IMR-90 (cell line): ENCODE measurements around the gene ALPI. TPM values are rescaled to one million over a fixed set of nuclear protein-coding genes. Genes with fewer than 3 reads are reported as not detected.

ENCODE experiments used
- ATAC-seq: fragments of 200-7000 bp; cut with Tn5 transposase; 2 replicates; pipeline ENCODE4 v1.9.1; 2020; ENCODE audit warnings: low read depth, mild to moderate bottlenecking, moderate library complexity
- BruUV-seq: library from RNA; stranded (reverse); fragments of 400-500 nt; replicated peaks from 2 replicates; lab custom pipeline; 2021; lab: Mats Ljungman, UMichigan
- CTCF ChIA-PET: fragments of 300-600 bp; formaldehyde crosslinking; extraction: SDS; loops from one replicate; lab custom pipeline; 2021; ENCODE audit warnings: antibody characterized with exemption; lab: Yijun Ruan, JAX
- POLR2A ChIA-PET: fragments of 300-600 bp; sonication (Branson Sonifier 250); formaldehyde crosslinking; loops from one replicate; lab custom pipeline; 2022; ENCODE audit warnings: antibody characterized with exemption; ENCODE audit not compliant: unreplicated experiment; lab: Charles Lee
- DNase-seq: peaks from one replicate; pipeline ENCODE4 v3.0.0; 2013
- H2AFZ ChIP-seq: replicated peaks from 2 replicates; pipeline ENCODE3; 2013; ENCODE audit warnings: low read length, mild to moderate bottlenecking; ENCODE audit not compliant: poor library complexity
- H2AK5ac ChIP-seq: 2 replicates; pipeline ENCODE4 v1.6.1; 2013; ENCODE audit warnings: low read depth, low read length, inconsistent platforms
- H2AK9ac ChIP-seq: replicated peaks from 2 replicates; pipeline ENCODE3; 2013; ENCODE audit warnings: mild to moderate bottlenecking, low read depth, low read length, moderate library complexity; ENCODE audit not compliant: poor library complexity
- H2BK120ac ChIP-seq: 2 replicates; pipeline ENCODE4 v1.6.1; 2013; ENCODE audit warnings: low read depth, low read length, inconsistent platforms
- H2BK15ac ChIP-seq: 3 replicates; pipeline ENCODE4 v1.6.1; 2013; ENCODE audit warnings: low read depth, low read length, inconsistent platforms
- H2BK20ac ChIP-seq: 2 replicates; pipeline ENCODE4 v1.6.1; 2013; ENCODE audit warnings: low read depth, mild to moderate bottlenecking, inconsistent platforms, low read length, moderate library complexity
- H2BK5ac ChIP-seq: 2 replicates; pipeline ENCODE4 v1.6.1; 2013; ENCODE audit warnings: mild to moderate bottlenecking, low read depth, low read length, inconsistent platforms; ENCODE audit not compliant: poor library complexity, severe bottlenecking
- H3K14ac ChIP-seq: replicated peaks from 2 replicates; pipeline ENCODE4 v1.6.1; 2013; ENCODE audit warnings: low read depth, low read length, inconsistent platforms
- H3K18ac ChIP-seq: 2 replicates; pipeline ENCODE4 v1.6.1; 2013; ENCODE audit warnings: low read depth, low read length, control low read depth
- H3K23ac ChIP-seq: 2 replicates; pipeline ENCODE4 v1.6.1; 2013; ENCODE audit warnings: low read depth, low read length, inconsistent platforms
- H3K27ac ChIP-seq: 2 replicates; pipeline ENCODE4 v1.5.1; 2013; ENCODE audit warnings: mild to moderate bottlenecking, control low read depth, low read length; ENCODE audit not compliant: insufficient read depth
- H3K27me3 ChIP-seq: 2 replicates; pipeline ENCODE4 v1.6.1; 2013; ENCODE audit warnings: low read length; ENCODE audit not compliant: control insufficient read depth, insufficient read depth
- H3K36me3 ChIP-seq: 2 replicates; pipeline ENCODE4 v1.6.1; 2013; ENCODE audit warnings: low read length, mixed read lengths; ENCODE audit not compliant: control insufficient read depth, insufficient read depth
- H3K4ac ChIP-seq: 2 replicates; pipeline ENCODE4 v1.6.1; 2013; ENCODE audit warnings: low read depth, low read length, inconsistent platforms
- H3K4me1 ChIP-seq: 2 replicates; pipeline ENCODE4 v1.6.1; 2013; ENCODE audit warnings: low read length, mixed read lengths; ENCODE audit not compliant: control insufficient read depth, insufficient read depth
- H3K4me2 ChIP-seq: 2 replicates; pipeline ENCODE4 v1.6.1; 2013; ENCODE audit warnings: low read depth, mild to moderate bottlenecking, control low read depth, low read length, moderate library complexity
- H3K4me3 ChIP-seq: 2 replicates; pipeline ENCODE4 v1.5.1; 2013; ENCODE audit warnings: low read depth, mild to moderate bottlenecking, control low read depth, low read length, moderate library complexity; ENCODE audit not compliant: insufficient read depth
- H3K56ac ChIP-seq: 2 replicates; pipeline ENCODE4 v1.6.1; 2013; ENCODE audit warnings: low read length, inconsistent platforms; ENCODE audit not compliant: insufficient read depth; ENCODE audit errors: extremely low read depth
- H3K79me1 ChIP-seq, 2 experiments: 2 replicates each; pipeline ENCODE4 v1.6.1; 2013; ENCODE audit warnings: low read length in 2 of 2, inconsistent platforms in 1 of 2, low read depth in 1 of 2
- H3K9ac ChIP-seq: 2 replicates; pipeline ENCODE4 v1.6.1; 2013; ENCODE audit warnings: low read depth, low read length, control low read depth
- H3K9me1 ChIP-seq: 2 replicates; pipeline ENCODE4 v1.6.1; 2013; ENCODE audit warnings: low read length, inconsistent platforms; ENCODE audit not compliant: insufficient read depth
- H3K9me3 ChIP-seq: 2 replicates; pipeline ENCODE4 v1.6.1; 2013; ENCODE audit warnings: low read length; ENCODE audit not compliant: control insufficient read depth, insufficient read depth
- H4K20me1 ChIP-seq: 2 replicates; pipeline ENCODE4 v1.6.1; 2013; ENCODE audit warnings: low read length, inconsistent platforms; ENCODE audit not compliant: insufficient read depth
- H4K5ac ChIP-seq: 2 replicates; pipeline ENCODE4 v1.6.1; 2013; ENCODE audit warnings: mild to moderate bottlenecking, low read depth, low read length, control low read depth
- H4K8ac ChIP-seq, 2 experiments: 2 replicates each; pipeline ENCODE4 v1.6.1; 2013; ENCODE audit warnings: low read depth in 2 of 2, low read length in 2 of 2, control low read depth in 1 of 2, inconsistent platforms in 1 of 2
- H4K91ac ChIP-seq: 2 replicates; pipeline ENCODE4 v1.6.1; 2013; ENCODE audit warnings: low read depth, low read length, inconsistent platforms; ENCODE audit not compliant: insufficient read depth
- BHLHE40 ChIP-seq: fragments of 150-350 bp; IDR thresholded peaks from 2 replicates; pipeline ENCODE4 v1.6.1; 2016; ENCODE audit warnings: mild to moderate bottlenecking, low read depth, low read length
- CEBPB ChIP-seq: IDR thresholded peaks from 2 replicates; pipeline ENCODE4 v1.6.1; 2012; ENCODE audit warnings: low read depth, low read length, improper control_type of control experiment
- CHD1 ChIP-seq: IDR thresholded peaks from 2 replicates; pipeline ENCODE4 v1.6.1; 2012; ENCODE audit warnings: low read depth, low read length, improper control_type of control experiment
- CTCF ChIP-seq: conservative IDR thresholded peaks from 2 replicates; pipeline ENCODE4 v1.5.1; 2012; ENCODE audit warnings: mild to moderate bottlenecking, low read depth, low read length, improper control_type of control experiment
- ELK1 ChIP-seq: fragments of 150-350 bp; IDR thresholded peaks from 2 replicates; pipeline ENCODE4 v1.6.1; 2016; ENCODE audit warnings: low read depth, mild to moderate bottlenecking, low read length, moderate library complexity, borderline replicate concordance
- FOS ChIP-seq: fragments of 150-350 bp; IDR thresholded peaks from 2 replicates; pipeline ENCODE4 v1.6.1; 2016; ENCODE audit warnings: low read depth, low read length
- MAFK ChIP-seq: IDR thresholded peaks from 2 replicates; pipeline ENCODE4 v1.6.1; 2012; ENCODE audit warnings: low read depth, low read length, improper control_type of control experiment
- MAZ ChIP-seq: IDR thresholded peaks from 2 replicates; pipeline ENCODE4 v1.6.1; 2012; ENCODE audit warnings: low read depth, mild to moderate bottlenecking, low read length, improper control_type of control experiment, moderate library complexity, borderline replicate concordance
- MXI1 ChIP-seq: IDR thresholded peaks from 2 replicates; pipeline ENCODE4 v1.6.1; 2012; ENCODE audit warnings: low read depth, mild to moderate bottlenecking, low read length, moderate library complexity, borderline replicate concordance
- NFE2L2 ChIP-seq: fragments of 150-350 bp; IDR thresholded peaks from 2 replicates; pipeline ENCODE4 v1.6.1; 2016; ENCODE audit warnings: low read depth, mild to moderate bottlenecking, low read length
- POLR2A ChIP-seq: IDR thresholded peaks from 2 replicates; pipeline ENCODE4 v1.6.1; 2012; ENCODE audit warnings: mild to moderate bottlenecking, low read depth, low read length
- RAD21 ChIP-seq: IDR thresholded peaks from 2 replicates; pipeline ENCODE4 v1.6.1; 2012; ENCODE audit warnings: low read length, improper control_type of control experiment
- RCOR1 ChIP-seq: IDR thresholded peaks from 2 replicates; pipeline ENCODE4 v1.6.1; 2012; ENCODE audit warnings: mild to moderate bottlenecking, low read length, improper control_type of control experiment; ENCODE audit not compliant: insufficient replicate concordance
- RFX5 ChIP-seq: IDR thresholded peaks from 2 replicates; pipeline ENCODE4 v1.8.0; 2012; ENCODE audit warnings: low read depth, mild to moderate bottlenecking, low read length, moderate library complexity
- SMC3 ChIP-seq: fragments of 150-350 bp; IDR thresholded peaks from 2 replicates; pipeline ENCODE4 v1.6.1; 2016; ENCODE audit warnings: low read depth, mild to moderate bottlenecking, antibody characterized with exemption, low read length, moderate library complexity
- USF2 ChIP-seq: fragments of 150-350 bp; IDR thresholded peaks from 2 replicates; pipeline ENCODE4 v1.6.1; 2017; ENCODE audit warnings: mild to moderate bottlenecking, antibody characterized with exemption, low read length, low read depth
- WGBS, 2 experiments: methylation state at CpG; one replicate each; pipeline versions ENCODE4 v1.1.5 to v1.1.7; 2013; ENCODE audit warnings: missing lambda C conversion rate in 2 of 2; ENCODE audit not compliant: insufficient read length in 1 of 2; ENCODE audit errors: extremely low coverage in 2 of 2; 5-methylcytosine and 5-hydroxymethylcytosine counted together
- dilution Hi-C: fragments of 300-500 bp; cut with HindIII; formaldehyde crosslinking; loops from one replicate; pipeline ENCODE4 v1.14.3; 2018; ENCODE audit warnings: low sequenced_read_pairs; ENCODE audit not compliant: unreplicated experiment
- in situ Hi-C: fragments of 300-500 bp; cut with MboI; formaldehyde crosslinking; loops from 3 replicates; pipeline ENCODE4 v1.14.3; 2019; ENCODE audit warnings: low sequenced_read_pairs, inconsistent platforms, mixed read lengths
- intact Hi-C: fragments of 100-400 bp; cut with micrococcal nuclease; formaldehyde crosslinking; loops from 2 replicates; pipeline ENCODE4 v1.10.0; 2022
- polyA plus RNA-seq, 3 experiments: library from polyadenylated mRNA; depleted of rRNA; stranded (reverse); fragments of >200 nt; gene quantifications; 2 replicates each; pipeline ENCODE4 v1.2.3, GENCODE V29; 2012; ENCODE audit warnings: low replicate concordance in 1 of 3
- total RNA-seq: library from RNA; depleted of rRNA; stranded (reverse); fragments of >200 nt; gene quantifications from 2 replicates; pipeline ENCODE4 v1.2.3, GENCODE V29; 2012

ALPI gene
- total and polyA plus RNA-seq, 2 of the 4 experiments (the other 2 are of a cell fraction), result not detected

GRCh38 chr2:232437195-232437571 is 18.8 kb upstream of the ALPI start:
- WGBS, 2 experiments, result 87% methylated on average over 7 of the region's 12 CpGs; no CpG with 5 or more reads in 1 of the 2 experiments
- no peak overlapping the region for H2AFZ ChIP-seq
- CTCF ChIA-PET, result interaction anchor here (0.9 kb wide), 1 partner anchor 535 kb away, joined by 3 read pairs; no protein-coding TSS in a partner anchor

More at GRCh38 chr2:232437195-232437571, 18.8 kb upstream of the ALPI start:
- Histone ChIP-seq H2BK120ac (no peak overlapping the region), H3K4me1 (no peaks in the 10 kb centered on the region), H4K8ac (no peak overlapping the region), H3K4ac (no peak overlapping the region), H3K14ac (no peak overlapping the region), H3K79me1 (no peaks in the 10 kb centered on the region), H3K9me1 (no peaks in the 10 kb centered on the region), H2BK20ac (no peak overlapping the region), H3K27ac (no peak overlapping the region), H2BK5ac (no peak overlapping the region), H2AK9ac (no peak overlapping the region), H3K9ac (no peak overlapping the region), H4K5ac (no peak overlapping the region), H3K23ac (no peak overlapping the region), H3K9me3 (no peaks in the 10 kb centered on the region), H3K4me2 (no peak overlapping the region), H3K56ac (no peak overlapping the region), H3K4me3 (no peak overlapping the region), H3K36me3 (no peaks in the 10 kb centered on the region), H2AK5ac (no peak overlapping the region), H4K91ac (no peak overlapping the region), H3K18ac (no peak overlapping the region), H3K27me3 (peaks cover 32% of the 10 kb centered on the region), H2BK15ac (no peak overlapping the region), H4K20me1 (no peaks in the 10 kb centered on the region)
- no peak for TF ChIP-seq MXI1
- TF ChIP-seq USF2, result no peak
- TF ChIP-seq POLR2A, result no peak
- TF ChIP-seq RFX5, result no peak
- no peak for TF ChIP-seq MAZ
- no peak for TF ChIP-seq RCOR1
- TF ChIP-seq ELK1, result no peak
- TF ChIP-seq FOS, result no peak
- TF ChIP-seq NFE2L2, result no peak
- no peak for TF ChIP-seq CTCF
- no peak for TF ChIP-seq BHLHE40
- TF ChIP-seq SMC3, result no peak
- TF ChIP-seq MAFK, result no peak
- no peak for TF ChIP-seq RAD21
- no peak for TF ChIP-seq CHD1
- no peak for TF ChIP-seq CEBPB
- POLR2A ChIA-PET, result no interaction called here
- DNase-seq (no peak), ATAC-seq (no peak)
- intact Hi-C loops, result no loop called here
- BruUV-seq, result no TSS peak
- in situ Hi-C loops, result no loop called here
- dilution Hi-C loops, result no loop called here
